GM12878 (cell line): Measurements from ENCODE around the gene PTPRF. TPM values are rescaled to one million over a fixed set of nuclear protein-coding genes. Genes with fewer than 3 reads are reported as not detected.

Experiments
- ATAC-seq: fragments of 200-7000 bp; cut with Tn5 transposase; 3 replicates; pipeline ENCODE4 v1.9.1; 2020; ENCODE audit warnings: mild to moderate bottlenecking, moderate library complexity
- BruUV-seq: library from RNA; stranded (reverse); fragments of 400-500 nt; replicated peaks from 2 replicates; lab custom pipeline; 2021; lab: Mats Ljungman, UMichigan
- CTCF ChIA-PET: fragments of 300-600 bp; sonication (Branson Sonifier 250); formaldehyde crosslinking; extraction: SDS; loops from one replicate; lab custom pipeline; 2021; ENCODE audit warnings: inconsistent platforms; lab: Yijun Ruan, JAX
- POLR2A ChIA-PET: fragments of 350-600 bp; formaldehyde crosslinking; extraction: SDS; loops from one replicate; lab custom pipeline; 2021; ENCODE audit warnings: inconsistent platforms; lab: Charles Lee
- RAD21 ChIA-PET: fragments of 300-600 bp; sonication (Branson Sonifier 250); formaldehyde crosslinking; loops from one replicate; lab custom pipeline; 2023; ENCODE audit warnings: antibody characterized with exemption; ENCODE audit not compliant: unreplicated experiment; lab: Charles Lee
- SMC1A ChIA-PET: fragments of 300-600 bp; sonication (Branson Sonifier 250); formaldehyde crosslinking; loops from one replicate; lab custom pipeline; 2023; ENCODE audit not compliant: unreplicated experiment, uncharacterized antibody; lab: Charles Lee
- DNase-seq: peaks from one replicate; pipeline ENCODE4 v3.0.0-alpha.2; 2011; ENCODE audit warnings: low read depth, low spot score
- FAIRE-seq: peaks from 3 replicates; lab custom pipeline; 2011; peaks lifted over from hg19 to GRCh38; lab: Jason Lieb, UNC
- H2AFZ ChIP-seq: 2 replicates; pipeline ENCODE4 v1.6.0; 2011; ENCODE audit warnings: low read depth, low read length, control low read depth; ENCODE audit not compliant: control insufficient read depth
- H3K27ac ChIP-seq: 2 replicates; pipeline ENCODE4 v1.5.1; 2011; ENCODE audit warnings: control low read depth; ENCODE audit not compliant: control insufficient read depth, insufficient read depth
- H3K27me3 ChIP-seq, 2 experiments: replicated peaks in 1 of 2; 2 replicates each; pipeline versions ENCODE4 v1.6.0 to v1.6.1; 2011; ENCODE audit warnings: low read length in 1 of 2; ENCODE audit not compliant: control insufficient read depth in 2 of 2, insufficient read depth in 2 of 2
- H3K36me3 ChIP-seq, 2 experiments: 2 replicates each; pipeline ENCODE4 v1.5.1; 2011; ENCODE audit warnings: low read length in 1 of 2; ENCODE audit not compliant: control insufficient read depth in 2 of 2, insufficient read depth in 2 of 2
- H3K4me1 ChIP-seq: 2 replicates; pipeline ENCODE4 v1.6.1; 2011; ENCODE audit warnings: mild to moderate bottlenecking, low read length, moderate library complexity, mixed read lengths; ENCODE audit not compliant: control insufficient read depth, insufficient read depth
- H3K4me2 ChIP-seq: 2 replicates; pipeline ENCODE4 v1.6.0; 2011; ENCODE audit warnings: control low read depth; ENCODE audit not compliant: control insufficient read depth, insufficient read depth
- H3K4me3 ChIP-seq: fragments of 200-600 bp; sonication (generic); 2 replicates; pipeline ENCODE4 v1.5.1; 2016
- H3K79me2 ChIP-seq: 2 replicates; pipeline ENCODE4 v1.6.0; 2011; ENCODE audit warnings: low read length; ENCODE audit not compliant: control insufficient read depth, insufficient read depth
- H3K9ac ChIP-seq: 2 replicates; pipeline ENCODE4 v1.8.0; 2011; ENCODE audit warnings: low read length, control low read depth, mixed read lengths; ENCODE audit not compliant: control insufficient read depth, insufficient read depth
- H3K9me3 ChIP-seq: replicated peaks from 3 replicates; pipeline ENCODE4 v1.5.1; 2011; ENCODE audit warnings: mild to moderate bottlenecking, low read length; ENCODE audit not compliant: control insufficient read depth, insufficient read depth
- H4K20me1 ChIP-seq: 2 replicates; pipeline ENCODE4 v1.6.0; 2011; ENCODE audit not compliant: control insufficient read depth, insufficient read depth
- BCL11A ChIP-seq: IDR thresholded peaks from 2 replicates; pipeline ENCODE4 v1.6.1; 2011; ENCODE audit warnings: low read depth, low read length
- CBX5 ChIP-seq: sonication (generic); IDR thresholded peaks from 2 replicates; pipeline ENCODE4 v1.6.1; 2016; ENCODE audit warnings: low read depth, moderate library complexity, mild to moderate bottlenecking, inconsistent platforms
- FOXK2 ChIP-seq: fragments of 450-650 bp; IDR thresholded peaks from 2 replicates; pipeline ENCODE4 v1.6.1; 2017; ENCODE audit warnings: mild to moderate bottlenecking, moderate library complexity
- HDAC2 ChIP-seq: fragments of 200-600 bp; sonication (generic); IDR thresholded peaks from 2 replicates; pipeline ENCODE4 v1.6.1; 2017
- MTA2 ChIP-seq: fragments of 450-650 bp; IDR thresholded peaks from 2 replicates; pipeline ENCODE4 v1.6.1; 2016; ENCODE audit warnings: low read depth, mild to moderate bottlenecking, moderate library complexity
- NR2C1 ChIP-seq: fragments of 450-650 bp; IDR thresholded peaks from 2 replicates; pipeline ENCODE4 v1.6.1; 2017; ENCODE audit warnings: antibody characterized with exemption, mild to moderate bottlenecking, moderate library complexity
- NRF1 ChIP-seq: conservative IDR thresholded peaks from 2 replicates; pipeline ENCODE4 v1.6.1; 2011; ENCODE audit warnings: mild to moderate bottlenecking, low read depth, low read length, improper control_type of control experiment
- PAX8 ChIP-seq: fragments of 450-650 bp; IDR thresholded peaks from 2 replicates; pipeline ENCODE4 v1.6.1; 2017; ENCODE audit warnings: mild to moderate bottlenecking, moderate library complexity
- PBX3 ChIP-seq: IDR thresholded peaks from 2 replicates; pipeline ENCODE4 v1.6.1; 2011; ENCODE audit warnings: mild to moderate bottlenecking, low read depth, low read length, moderate library complexity; ENCODE audit not compliant: insufficient replicate concordance
- RUNX3 ChIP-seq: IDR thresholded peaks from 2 replicates; pipeline ENCODE4 v1.6.1; 2012; ENCODE audit warnings: low read length, inconsistent platforms
- SMAD5 ChIP-seq: IDR thresholded peaks from 2 replicates; pipeline ENCODE4 v1.6.1; 2016; ENCODE audit warnings: antibody characterized with exemption, low read depth
- STAT3 ChIP-seq: IDR thresholded peaks from 2 replicates; pipeline ENCODE4 v1.6.1; 2011; ENCODE audit warnings: low read depth, low read length, improper control_type of control experiment
- SUPT20H ChIP-seq: IDR thresholded peaks from 2 replicates; pipeline ENCODE4 v1.6.1; 2011; ENCODE audit warnings: low read depth, mild to moderate bottlenecking, low read length, moderate library complexity, borderline replicate concordance; ENCODE audit not compliant: control insufficient read depth
- ZNF24 ChIP-seq: fragments of 450-650 bp; IDR thresholded peaks from 2 replicates; pipeline ENCODE4 v1.6.1; 2017; ENCODE audit warnings: antibody characterized with exemption, mild to moderate bottlenecking
- WGBS: methylation state at CpG from one replicate; pipeline ENCODE4 v1.1.6; 2016; ENCODE audit warnings: low lambda C conversion rate; ENCODE audit not compliant: insufficient replicate concordance, insufficient coverage; ENCODE audit errors: missing lambda C conversion rate; 5-methylcytosine and 5-hydroxymethylcytosine counted together
- in situ Hi-C: fragments of 300-500 bp; cut with MboI; formaldehyde crosslinking; loops from 9 replicates; pipeline ENCODE4 v1.14.3; 2018; ENCODE audit warnings: mixed read lengths
- intact Hi-C: fragments of 100-400 bp; cut with micrococcal nuclease; formaldehyde crosslinking; loops from one replicate; pipeline ENCODE4 v1.14.2; 2022; ENCODE audit not compliant: unreplicated experiment
- polyA plus RNA-seq, 11 experiments: library from polyadenylated mRNA; depleted of rRNA in 4 of 11; unstranded in 6 of 11; stranded (reverse) in 5 of 11; fragments of >200 nt; fragmentation: Nextera tagmentation in 4 of 11; fragmentation: Illumina TruSeq in 1 of 11; extraction: Ambion mirVana in 4 of 11; extraction: Trizol in 1 of 11; gene quantifications; 1 replicate in 1 of 11; 2 replicates in 10 of 11; pipeline versions ENCODE4 v1.2.1 to v1.2.3, GENCODE V29; 2011 to 2016; ENCODE audit warnings: inconsistent platforms in 2 of 11, missing spikeins in 2 of 11, low read depth in 1 of 11
- total RNA-seq, 4 experiments: library from RNA; depleted of rRNA in 3 of 4; stranded (reverse); fragments of >200 nt in 3 of 4; fragmentation: Illumina TruSeq in 1 of 4; extraction: Trizol in 1 of 4; gene quantifications; 2 replicates each; pipeline versions ENCODE4 v1.2.1 to v1.2.3, GENCODE V29; 2013 to 2021
- TF ChIP-seq, protein P1 (sequence below): fragments of 450-650 bp; conservative IDR thresholded peaks from 2 replicates; pipeline ENCODE4 v1.6.1; 2017; ENCODE audit warnings: mild to moderate bottlenecking, moderate library complexity

The PTPRF gene
- total and polyA plus RNA-seq, 10 of the 15 experiments (the other 5 are each of a cell fraction or from before 2014, with no cell fraction given) = 0.04 to 2.6 (median 0.32) TPM

DNA sequence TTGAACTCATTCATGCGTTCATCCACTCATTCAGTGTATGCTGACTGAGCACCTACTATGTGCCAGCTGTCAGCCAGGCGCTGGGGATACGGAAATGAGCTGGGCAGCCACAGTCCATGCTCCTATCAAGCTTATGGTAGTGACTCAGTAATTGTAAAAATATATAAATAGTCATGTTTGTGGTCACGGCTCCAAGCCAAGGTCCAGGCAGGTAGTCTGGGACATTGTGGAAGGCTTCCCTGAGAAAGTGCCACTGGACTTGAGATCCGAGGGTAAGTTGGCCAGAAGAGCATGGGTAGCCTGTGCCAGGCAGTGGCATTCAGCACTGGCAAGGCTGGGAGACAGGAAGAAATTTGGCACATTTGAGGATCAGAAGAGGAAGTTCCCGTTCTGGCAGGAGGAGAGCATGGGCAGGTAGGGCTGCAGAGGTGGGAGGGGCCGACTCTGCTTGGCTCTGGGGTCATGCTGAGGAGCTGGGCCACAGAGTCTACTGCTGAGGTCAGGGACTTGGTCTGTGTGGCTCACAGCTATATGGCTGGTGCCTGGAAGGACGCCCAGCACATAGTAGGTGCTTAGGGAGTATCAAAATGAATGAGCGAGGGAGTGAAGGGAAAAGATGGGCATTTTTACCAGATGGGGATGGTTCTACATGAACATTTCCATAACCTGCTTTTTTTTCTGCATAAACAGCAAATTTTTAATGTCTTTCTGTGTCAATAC lies 6.9 kb downstream of the PTPRF start:
- Histone ChIP-seq H3K4me2 (no peak overlapping the region), H3K4me1 (no peaks in the 10 kb centered on the region), H3K4me3 (no peak overlapping the region), H2AFZ (no peak overlapping the region), H3K27me3 (peaks cover 0 to 3% of the 10 kb centered on the region in 2 experiments; a peak in 1 of 4 replicates), H4K20me1 (no peaks in the 10 kb centered on the region), H3K9me3 (no peaks in the 10 kb centered on the region), H3K9ac (no peak overlapping the region), H3K27ac (no peak overlapping the region), H3K79me2 (no peaks in the 10 kb centered on the region), H3K36me3 (no peaks in the 10 kb centered on the region)
- ChIA-PET RAD21 (interaction anchor here (1.4 kb wide), 1 partner anchor 398 kb away, joined by 3 read pairs; no protein-coding TSS in a partner anchor), CTCF (interaction anchor here (0.7 to 1.5 kb wide), 2 partner anchors 226 to 397 kb away, joined by 4 read pairs; no protein-coding TSS in a partner anchor), SMC1A (no interaction called here), POLR2A (interaction anchor here (0.6 kb wide), 1 partner anchor 114 kb away, joined by 3 read pairs; no protein-coding TSS in a partner anchor)
- no TSS peak for BruUV-seq
- in situ Hi-C loops (no loop called here), intact Hi-C loops (no loop called here)
- 12% methylated on average over 9 of the region's 9 CpGs for WGBS
- FAIRE-seq = no peak
- DNase-seq = no peak
- ATAC-seq = no peak
- TF ChIP-seq BCL11A (no peak), SMAD5 (no peak), MTA2 (no peak), STAT3 (no peak), PAX8 (no peak), NR2C1 (no peak), NRF1 (no peak), FOXK2 (no peak), PBX3 (no peak), RUNX3 (no peak), ZNF24 (no peak), CBX5 (no peak), HDAC2 (no peak), SUPT20H (no peak)
- TF ChIP-seq, protein P1, sequence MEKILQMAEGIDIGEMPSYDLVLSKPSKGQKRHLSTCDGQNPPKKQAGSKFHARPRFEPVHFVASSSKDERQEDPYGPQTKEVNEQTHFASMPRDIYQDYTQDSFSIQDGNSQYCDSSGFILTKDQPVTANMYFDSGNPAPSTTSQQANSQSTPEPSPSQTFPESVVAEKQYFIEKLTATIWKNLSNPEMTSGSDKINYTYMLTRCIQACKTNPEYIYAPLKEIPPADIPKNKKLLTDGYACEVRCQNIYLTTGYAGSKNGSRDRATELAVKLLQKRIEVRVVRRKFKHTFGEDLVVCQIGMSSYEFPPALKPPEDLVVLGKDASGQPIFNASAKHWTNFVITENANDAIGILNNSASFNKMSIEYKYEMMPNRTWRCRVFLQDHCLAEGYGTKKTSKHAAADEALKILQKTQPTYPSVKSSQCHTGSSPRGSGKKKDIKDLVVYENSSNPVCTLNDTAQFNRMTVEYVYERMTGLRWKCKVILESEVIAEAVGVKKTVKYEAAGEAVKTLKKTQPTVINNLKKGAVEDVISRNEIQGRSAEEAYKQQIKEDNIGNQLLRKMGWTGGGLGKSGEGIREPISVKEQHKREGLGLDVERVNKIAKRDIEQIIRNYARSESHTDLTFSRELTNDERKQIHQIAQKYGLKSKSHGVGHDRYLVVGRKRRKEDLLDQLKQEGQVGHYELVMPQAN = no peak
